GM23338 (cell line): ENCODE results near the gene REPS1. TPM values are rescaled to one million over a fixed set of nuclear protein-coding genes. Genes with fewer than 3 reads are reported as not detected.

Source experiments
- EZH2 ChIP-seq: fragments of 200-600 bp; sonication (generic); IDR thresholded peaks from one replicate; pipeline ENCODE4 v1.8.0; 2017; ENCODE audit warnings: antibody characterized with exemption, mild to moderate bottlenecking, low read depth; ENCODE audit not compliant: unreplicated experiment
- EZH2phosphoT487 ChIP-seq: fragments of 200-600 bp; sonication (generic); IDR thresholded peaks from one replicate; pipeline ENCODE4 v1.8.1; 2018; ENCODE audit warnings: antibody characterized with exemption; ENCODE audit not compliant: unreplicated experiment
- JUNB ChIP-seq: IDR thresholded peaks from one replicate; pipeline ENCODE4 v1.6.1; 2016; ENCODE audit warnings: antibody characterized with exemption; ENCODE audit not compliant: unreplicated experiment
- NANOG ChIP-seq: IDR thresholded peaks from 2 replicates; pipeline ENCODE4 v1.6.1; 2016; ENCODE audit warnings: antibody characterized with exemption, borderline replicate concordance
- POLR2AphosphoS5 ChIP-seq: IDR thresholded peaks from 2 replicates; pipeline ENCODE4 v1.6.1; 2016; ENCODE audit warnings: antibody characterized with exemption, low read depth
- REST ChIP-seq: IDR thresholded peaks from one replicate; pipeline ENCODE4 v1.6.1; 2018; ENCODE audit warnings: antibody characterized with exemption; ENCODE audit not compliant: unreplicated experiment
- ZNF331 ChIP-seq: fragments of 250-450 bp; sonication (Bioruptor Pico); IDR thresholded peaks from 2 replicates; pipeline ENCODE4 v1.5.0; 2020; ENCODE audit warnings: low read depth, mild to moderate bottlenecking, moderate library complexity
- ZNF462 ChIP-seq: fragments of 250-450 bp; sonication (Bioruptor Pico); IDR thresholded peaks from 2 replicates; pipeline ENCODE4 v1.5.0; 2020; ENCODE audit warnings: mild to moderate bottlenecking, moderate library complexity
- polyA plus RNA-seq: library from polyadenylated mRNA; unstranded; fragments of >200 nt; fragmentation: Nextera tagmentation; extraction: Ambion mirVana; gene quantifications from 2 replicates; pipeline ENCODE4 v1.2.1, GENCODE V29; 2016
- total RNA-seq: library from RNA; depleted of rRNA; stranded (reverse); fragments of >200 nt; shearing (Covaris generic); gene quantifications from 2 replicates; pipeline ENCODE4 v1.2.3, GENCODE V29; 2014

The REPS1 gene
- total and polyA plus RNA-seq, 2 experiments from 2014 or later = 46.0 to 65.7 TPM

- TF ChIP-seq REST (no peak), ZNF331 (no peak), EZH2 (no peak), ZNF462 (no peak), EZH2phosphoT487 (no peak), POLR2AphosphoS5 (no peak), JUNB (no peak), NANOG (no peak)
Observed at GRCh38 chr6:139028215-139028657, 40.2 kb upstream of the REPS1 start (continued).
